UCSD-AML1 (cell line): ENCODE data around the gene PCDHA8.
"Not testable (repeated sequence)": the region's sequence is repeated elsewhere in the genome, so short reads cannot be mapped to it uniquely, and the experiment has no call there.

ENCODE experiments used
- DNase-seq: peaks from one replicate; lab custom pipeline; 2025; ENCODE audit not compliant: unreplicated experiment; lab: John Stamatoyannopoulos, UW

The PCDHA8 gene, protein sequence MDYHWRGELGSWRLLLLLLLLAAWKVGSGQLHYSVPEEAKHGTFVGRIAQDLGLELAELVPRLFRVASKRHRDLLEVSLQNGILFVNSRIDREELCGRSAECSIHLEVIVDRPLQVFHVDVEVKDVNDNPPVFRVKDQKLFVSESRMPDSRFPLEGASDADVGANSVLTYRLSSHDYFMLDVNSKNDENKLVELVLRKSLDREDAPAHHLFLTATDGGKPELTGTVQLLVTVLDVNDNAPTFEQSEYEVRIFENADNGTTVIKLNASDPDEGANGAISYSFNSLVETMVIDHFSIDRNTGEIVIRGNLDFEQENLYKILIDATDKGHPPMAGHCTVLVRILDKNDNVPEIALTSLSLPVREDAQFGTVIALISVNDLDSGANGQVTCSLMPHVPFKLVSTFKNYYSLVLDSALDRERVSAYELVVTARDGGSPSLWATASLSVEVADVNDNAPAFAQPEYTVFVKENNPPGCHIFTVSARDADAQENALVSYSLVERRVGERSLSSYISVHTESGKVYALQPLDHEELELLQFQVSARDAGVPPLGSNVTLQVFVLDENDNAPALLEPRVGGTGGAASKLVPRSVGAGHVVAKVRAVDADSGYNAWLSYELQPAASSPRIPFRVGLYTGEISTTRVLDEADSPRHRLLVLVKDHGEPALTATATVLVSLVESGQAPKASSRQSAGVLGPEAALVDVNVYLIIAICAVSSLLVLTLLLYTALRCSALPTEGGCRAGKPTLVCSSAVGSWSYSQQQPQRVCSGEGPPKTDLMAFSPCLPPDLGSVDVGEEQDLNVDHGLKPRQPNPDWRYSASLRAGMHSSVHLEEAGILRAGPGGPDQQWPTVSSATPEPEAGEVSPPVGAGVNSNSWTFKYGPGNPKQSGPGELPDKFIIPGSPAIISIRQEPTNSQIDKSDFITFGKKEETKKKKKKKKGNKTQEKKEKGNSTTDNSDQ

DNA sequence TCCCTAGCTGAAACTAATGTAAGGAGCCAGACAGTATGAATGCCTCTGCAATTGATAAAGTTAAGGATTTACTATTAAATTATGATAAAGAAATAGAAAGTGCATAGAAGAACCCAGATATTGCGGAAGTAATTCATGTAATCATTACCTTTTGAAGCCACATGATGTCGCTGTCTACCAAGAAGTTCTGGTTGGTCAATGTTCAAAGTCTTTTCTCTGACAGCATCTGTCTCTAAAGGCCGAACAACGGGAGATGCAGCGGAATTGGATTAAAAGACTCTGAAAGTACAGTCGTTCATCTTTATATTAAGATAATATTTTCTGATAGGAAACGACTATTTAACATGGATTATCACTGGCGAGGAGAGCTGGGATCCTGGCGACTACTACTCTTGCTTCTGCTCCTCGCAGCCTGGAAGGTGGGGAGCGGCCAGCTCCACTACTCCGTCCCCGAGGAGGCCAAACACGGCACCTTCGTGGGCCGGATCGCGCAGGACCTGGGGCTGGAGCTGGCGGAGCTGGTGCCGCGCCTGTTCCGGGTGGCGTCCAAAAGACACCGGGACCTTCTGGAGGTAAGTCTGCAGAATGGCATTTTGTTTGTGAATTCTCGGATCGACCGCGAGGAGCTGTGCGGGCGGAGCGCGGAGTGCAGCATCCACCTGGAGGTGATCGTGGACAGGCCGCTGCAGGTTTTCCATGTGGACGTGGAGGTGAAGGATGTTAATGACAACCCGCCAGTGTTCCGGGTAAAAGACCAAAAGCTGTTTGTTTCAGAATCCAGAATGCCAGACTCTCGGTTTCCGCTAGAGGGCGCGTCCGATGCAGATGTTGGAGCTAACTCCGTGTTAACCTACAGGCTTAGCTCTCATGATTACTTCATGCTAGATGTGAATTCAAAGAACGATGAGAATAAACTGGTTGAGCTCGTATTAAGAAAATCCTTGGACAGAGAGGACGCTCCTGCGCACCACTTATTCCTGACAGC is at the start of gene PCDHA8:
PCDHA8 (plus strand) TSS at position 210 of the 985 bp plus-strand sequence; CDS start at position 345, 135 bp downstream.
- DNase-seq: peak; percentile 38

DNA sequence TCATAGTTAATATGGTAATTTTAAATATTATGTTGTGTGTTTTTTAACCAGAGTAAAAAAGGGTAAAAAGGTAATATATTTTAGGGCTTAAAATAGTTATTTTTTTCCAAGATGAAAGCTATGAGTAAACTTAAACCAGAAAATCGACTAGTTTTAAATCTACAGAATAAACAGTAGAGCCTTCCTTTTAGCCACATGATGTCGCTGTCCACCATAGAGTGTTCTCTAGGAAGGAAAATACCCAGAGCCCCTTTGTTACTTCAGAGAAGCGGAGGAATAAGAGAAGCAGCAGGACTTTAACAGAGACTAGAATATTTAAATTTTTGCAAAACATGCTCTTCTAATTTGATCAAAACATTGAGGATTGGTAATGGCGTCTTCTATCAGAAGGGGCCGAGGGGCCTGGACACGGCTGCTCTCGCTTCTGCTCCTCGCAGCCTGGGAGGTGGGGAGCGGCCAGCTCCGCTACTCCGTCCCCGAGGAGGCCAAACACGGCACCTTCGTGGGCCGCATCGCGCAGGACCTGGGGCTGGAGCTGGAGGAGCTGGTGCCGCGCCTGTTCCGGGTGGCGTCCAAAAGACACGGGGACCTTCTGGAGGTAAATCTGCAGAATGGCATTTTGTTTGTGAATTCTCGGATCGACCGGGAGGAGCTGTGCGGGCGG is 46.3 kb upstream of the PCDHA8 start, which contains the start of gene PCDHA2:
PCDHA2 (plus strand) TSS at position 258 of the 664 bp plus-strand sequence.
- no peak for DNase-seq

DNA sequence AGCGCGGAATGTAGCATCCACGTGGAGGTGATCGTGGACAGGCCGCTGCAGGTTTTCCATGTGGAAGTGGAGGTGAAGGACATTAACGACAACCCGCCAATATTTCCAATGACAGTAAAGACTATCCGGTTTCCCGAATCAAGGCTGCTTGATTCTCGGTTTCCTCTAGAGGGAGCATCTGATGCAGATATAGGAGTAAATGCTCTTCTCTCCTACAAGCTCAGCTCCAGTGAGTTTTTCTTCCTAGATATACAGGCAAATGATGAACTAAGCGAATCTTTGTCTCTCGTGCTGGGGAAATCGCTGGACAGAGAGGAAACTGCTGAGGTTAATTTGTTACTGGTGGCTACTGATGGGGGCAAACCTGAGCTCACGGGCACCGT is 45.7 kb upstream of the PCDHA8 start:
- DNase-seq: no peak

DNA sequence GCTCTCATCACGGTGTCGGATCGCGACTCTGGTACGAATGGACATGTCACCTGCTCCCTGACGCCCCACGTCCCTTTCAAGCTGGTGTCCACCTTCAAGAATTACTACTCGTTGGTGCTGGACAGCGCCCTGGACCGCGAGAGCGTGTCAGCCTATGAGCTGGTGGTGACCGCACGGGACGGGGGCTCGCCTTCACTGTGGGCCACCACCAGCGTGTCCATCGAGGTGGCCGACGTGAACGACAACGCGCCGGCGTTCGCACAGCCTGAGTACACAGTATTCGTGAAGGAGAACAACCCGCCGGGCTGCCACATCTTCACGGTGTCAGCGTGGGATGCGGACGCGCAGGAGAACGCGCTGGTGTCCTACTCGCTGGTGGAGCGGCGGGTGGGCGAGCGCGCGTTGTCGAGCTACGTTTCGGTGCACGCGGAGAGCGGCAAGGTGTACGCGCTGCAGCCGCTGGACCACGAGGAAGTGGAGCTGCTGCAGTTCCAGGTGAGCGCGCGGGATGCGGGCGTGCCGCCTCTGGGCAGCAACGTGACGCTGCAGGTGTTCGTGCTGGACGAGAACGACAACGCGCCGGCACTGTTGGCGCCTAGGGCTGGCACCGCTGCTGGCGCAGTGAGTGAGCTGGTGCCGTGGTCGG is 44.8 kb upstream of the PCDHA8 start:
- not testable (repeated sequence) for DNase-seq

DNA sequence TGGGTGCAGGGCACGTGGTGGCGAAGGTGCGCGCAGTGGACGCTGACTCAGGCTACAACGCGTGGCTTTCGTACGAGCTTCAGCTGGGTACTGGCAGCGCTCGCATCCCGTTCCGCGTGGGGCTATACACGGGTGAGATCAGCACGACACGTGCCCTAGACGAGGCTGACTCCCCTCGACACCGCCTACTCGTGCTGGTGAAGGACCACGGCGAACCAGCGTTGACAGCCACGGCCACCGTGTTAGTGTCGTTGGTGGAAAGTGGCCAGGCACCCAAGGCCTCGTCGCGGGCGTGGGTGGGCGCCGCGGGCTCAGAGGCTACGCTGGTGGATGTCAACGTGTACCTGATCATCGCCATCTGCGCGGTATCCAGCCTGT is 44.3 kb upstream of the PCDHA8 start:
- no peak for DNase-seq

DNA sequence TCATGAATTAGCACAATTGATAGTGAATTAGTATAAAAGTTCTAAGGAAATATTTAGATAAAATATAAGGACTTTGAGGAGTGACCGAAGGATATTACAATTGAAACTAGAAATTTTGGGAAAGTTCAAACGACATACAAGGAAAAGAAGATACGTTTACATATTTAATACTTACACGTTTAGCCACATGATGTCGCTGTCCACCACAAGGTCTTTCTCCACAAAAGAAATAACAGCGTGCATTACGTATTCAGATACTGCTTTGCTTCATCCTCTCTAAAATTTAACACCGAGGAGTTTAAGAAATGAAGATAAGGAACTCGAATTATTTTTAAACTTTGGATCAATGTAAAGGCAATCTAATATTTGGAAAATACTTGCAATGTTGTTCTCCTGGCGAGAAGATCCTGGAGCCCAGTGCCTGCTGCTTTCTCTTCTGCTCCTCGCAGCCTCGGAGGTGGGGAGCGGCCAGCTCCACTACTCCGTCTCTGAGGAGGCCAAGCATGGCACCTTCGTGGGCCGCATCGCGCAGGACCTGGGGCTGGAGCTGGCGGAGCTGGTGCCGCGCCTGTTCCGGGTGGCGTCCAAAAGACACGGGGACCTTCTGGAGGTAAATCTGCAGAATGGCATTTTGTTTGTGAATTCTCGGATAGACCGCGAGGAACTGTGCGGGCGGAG is 40.0 kb upstream of the PCDHA8 start, which contains the start of gene PCDHA3:
PCDHA3 (plus strand) TSS at position 242 of the 678 bp plus-strand sequence.
- no peak for DNase-seq

DNA sequence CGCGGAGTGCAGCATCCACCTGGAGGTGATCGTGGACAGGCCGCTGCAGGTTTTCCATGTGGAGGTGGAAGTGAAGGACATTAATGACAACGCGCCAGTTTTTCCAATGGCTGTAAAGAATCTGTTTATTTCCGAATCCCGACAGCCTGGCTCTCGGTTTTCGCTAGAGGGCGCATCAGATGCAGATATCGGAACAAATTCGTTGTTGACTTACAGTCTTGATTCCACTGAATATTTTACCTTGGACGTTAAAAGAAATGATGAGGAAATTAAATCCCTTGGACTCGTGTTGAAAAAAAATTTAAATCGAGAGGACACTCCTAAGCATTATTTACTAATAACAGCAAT is 39.5 kb upstream of the PCDHA8 start:
- no peak for DNase-seq

DNA sequence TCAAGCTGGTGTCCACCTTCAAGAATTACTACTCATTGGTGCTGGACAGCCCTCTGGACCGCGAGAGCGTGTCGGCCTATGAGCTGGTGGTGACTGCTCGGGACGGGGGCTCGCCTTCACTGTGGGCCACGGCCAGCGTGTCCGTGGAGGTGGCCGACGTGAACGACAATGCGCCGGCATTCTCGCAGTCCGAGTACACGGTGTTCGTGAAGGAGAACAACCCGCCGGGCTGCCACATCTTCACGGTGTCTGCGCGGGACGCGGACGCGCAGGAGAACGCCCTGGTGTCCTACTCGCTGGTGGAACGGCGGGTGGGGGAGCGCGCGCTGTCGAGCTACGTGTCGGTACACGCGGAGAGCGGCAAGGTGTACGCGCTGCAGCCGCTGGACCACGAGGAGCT is 38.6 kb upstream of the PCDHA8 start:
- not testable (repeated sequence) for DNase-seq

DNA sequence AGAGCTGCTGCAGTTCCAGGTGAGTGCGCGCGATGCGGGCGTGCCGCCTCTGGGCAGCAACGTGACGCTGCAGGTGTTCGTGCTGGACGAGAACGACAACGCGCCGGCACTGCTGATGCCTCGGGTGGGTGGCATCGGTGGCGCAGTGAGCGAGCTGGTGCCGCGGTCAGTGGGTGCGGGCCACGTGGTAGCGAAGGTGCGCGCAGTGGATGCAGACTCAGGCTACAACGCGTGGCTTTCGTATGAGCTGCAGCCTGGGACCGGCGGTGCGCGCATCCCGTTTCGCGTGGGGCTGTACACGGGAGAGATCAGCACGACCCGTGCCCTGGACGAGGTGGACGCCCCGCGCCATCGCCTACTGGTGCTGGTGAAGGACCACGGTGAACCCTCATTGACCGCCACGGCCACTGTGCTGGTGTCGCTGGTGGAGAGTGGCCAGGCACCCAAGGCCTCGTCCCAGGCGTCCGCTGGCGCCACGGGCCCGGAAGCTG is 38.2 kb upstream of the PCDHA8 start:
- no peak for DNase-seq

DNA sequence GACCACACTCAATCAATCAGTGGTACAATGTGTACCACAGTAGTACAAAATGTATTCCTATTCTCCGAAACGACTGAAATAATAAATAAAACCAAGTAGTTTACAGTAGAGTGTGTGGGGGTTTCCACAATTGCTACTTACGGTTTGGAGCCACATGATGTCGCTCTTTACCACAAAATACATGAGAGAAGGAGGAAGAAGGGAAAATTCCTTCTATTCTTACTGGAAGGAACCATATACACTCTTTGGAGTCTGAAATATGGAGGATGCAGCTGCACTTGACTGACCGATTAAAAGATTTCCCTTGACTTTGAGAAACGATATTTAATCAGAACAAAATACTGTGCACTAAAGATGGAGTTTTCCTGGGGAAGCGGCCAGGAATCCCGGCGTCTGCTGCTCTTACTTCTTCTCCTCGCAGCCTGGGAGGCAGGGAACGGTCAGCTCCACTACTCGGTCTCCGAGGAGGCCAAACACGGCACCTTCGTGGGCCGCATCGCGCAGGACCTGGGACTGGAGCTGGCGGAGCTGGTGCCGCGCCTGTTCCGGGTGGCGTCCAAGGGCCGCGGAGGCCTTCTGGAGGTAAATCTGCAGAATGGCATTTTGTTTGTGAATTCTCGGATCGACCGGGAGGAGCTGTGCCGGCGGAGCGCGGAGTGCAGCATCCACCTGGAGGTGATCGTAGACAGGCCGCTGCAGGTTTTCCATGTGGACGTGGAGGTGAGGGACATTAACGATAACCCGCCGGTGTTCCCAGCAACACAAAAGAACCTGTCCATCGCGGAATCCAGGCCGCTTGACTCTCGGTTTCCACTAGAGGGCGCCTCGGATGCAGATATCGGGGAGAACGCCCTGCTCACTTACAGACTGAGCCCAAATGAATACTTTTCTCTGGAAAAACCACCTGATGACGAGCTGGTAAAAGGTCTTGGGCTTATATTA is 33.9 kb upstream of the PCDHA8 start, which contains the start of gene PCDHA4:
PCDHA4 (plus strand) TSS at position 235 of the 942 bp plus-strand sequence.
- no peak for DNase-seq

DNA sequence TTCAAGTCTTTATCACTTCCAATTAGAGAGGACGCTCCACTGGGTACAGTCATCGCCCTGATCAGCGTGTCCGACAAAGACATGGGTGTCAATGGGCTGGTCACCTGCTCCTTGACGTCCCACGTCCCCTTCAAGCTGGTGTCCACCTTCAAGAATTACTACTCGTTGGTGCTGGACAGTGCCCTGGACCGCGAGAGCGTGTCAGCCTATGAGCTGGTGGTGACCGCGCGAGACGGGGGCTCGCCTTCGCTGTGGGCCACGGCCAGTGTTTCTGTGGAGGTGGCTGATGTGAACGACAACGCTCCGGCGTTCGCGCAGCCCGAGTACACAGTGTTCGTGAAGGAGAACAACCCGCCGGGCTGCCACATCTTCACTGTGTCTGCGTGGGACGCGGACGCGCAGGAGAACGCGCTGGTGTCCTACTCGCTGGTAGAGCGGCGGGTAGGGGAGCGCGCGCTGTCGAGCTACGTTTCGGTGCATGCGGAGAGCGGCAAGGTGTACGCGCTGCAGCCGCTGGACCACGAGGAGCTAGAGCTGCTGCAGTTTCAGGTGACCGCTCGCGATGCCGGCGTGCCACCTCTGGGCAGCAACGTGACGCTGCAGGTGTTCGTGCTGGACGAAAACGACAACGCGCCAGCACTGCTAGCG is 32.6 kb upstream of the PCDHA8 start:
- DNase-seq: not testable (repeated sequence)

DNA sequence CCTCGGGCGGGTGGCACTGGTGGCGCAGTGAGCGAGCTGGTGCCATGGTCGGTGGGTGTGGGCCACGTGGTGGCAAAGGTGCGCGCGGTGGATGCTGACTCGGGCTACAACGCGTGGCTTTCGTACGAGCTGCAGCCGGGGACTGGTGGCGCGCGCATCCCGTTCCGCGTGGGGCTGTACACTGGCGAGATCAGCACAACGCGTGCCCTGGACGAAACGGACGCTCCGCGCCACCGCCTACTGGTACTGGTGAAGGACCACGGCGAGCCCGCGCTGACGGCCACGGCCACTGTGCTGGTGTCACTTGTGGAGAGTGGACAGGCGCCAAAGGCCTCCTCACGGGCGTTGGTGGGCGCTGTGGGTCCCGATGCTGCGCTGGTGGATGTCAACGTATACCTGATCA is 32.1 kb upstream of the PCDHA8 start:
- DNase-seq: no peak

DNA sequence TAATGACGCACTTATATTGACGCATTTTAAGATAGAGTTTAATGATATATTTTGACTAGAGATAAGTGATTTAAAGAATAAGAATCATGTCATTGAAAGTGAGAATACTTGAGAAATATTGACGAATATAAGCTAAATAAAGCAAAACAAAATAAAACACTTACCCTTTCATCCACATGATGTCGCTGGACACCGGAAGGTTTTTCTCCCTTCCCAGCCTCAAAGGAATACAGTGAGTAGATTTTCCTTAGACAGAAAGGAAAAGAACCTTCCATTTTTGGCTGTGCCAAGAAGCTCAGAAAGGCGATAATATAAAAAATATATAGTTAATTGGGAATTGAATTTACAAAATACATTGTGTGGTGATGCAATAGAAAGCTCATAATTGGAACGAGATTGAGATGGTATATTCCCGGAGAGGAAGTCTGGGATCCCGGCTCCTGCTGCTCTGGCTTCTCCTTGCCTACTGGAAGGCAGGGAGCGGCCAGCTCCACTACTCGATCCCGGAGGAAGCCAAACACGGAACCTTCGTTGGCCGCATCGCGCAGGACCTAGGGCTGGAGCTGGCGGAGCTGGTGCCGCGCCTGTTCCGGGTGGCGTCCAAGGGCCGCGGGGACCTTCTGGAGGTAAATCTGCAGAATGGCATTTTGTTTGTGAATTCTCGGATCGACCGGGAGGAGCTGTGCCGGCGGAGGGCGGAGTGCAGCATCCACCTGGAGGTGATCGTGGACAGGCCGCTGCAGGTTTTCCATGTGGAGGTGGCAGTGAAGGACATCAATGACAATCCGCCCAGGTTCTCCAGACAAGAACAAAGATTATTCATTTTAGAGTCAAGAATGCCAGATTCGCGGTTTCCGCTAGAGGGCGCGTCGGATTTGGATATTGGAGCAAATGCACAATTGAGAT is 19.4 kb upstream of the PCDHA8 start, which contains the start of gene PCDHA5:
PCDHA5 (plus strand) TSS at position 239 of the 906 bp plus-strand sequence.
- DNase-seq: no peak

DNA sequence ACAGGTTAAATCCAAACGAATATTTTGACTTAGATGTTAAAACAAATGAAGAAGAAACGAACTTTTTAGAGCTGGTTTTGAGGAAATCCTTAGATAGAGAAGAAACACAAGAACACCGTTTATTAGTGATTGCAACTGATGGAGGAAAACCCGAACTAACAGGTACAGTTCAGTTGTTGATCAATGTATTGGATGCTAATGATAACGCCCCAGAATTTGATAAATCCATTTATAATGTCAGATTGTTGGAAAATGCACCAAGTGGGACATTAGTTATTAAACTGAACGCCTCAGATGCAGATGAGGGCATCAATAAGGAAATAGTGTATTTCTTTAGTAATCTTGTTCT is 18.7 kb upstream of the PCDHA8 start:
- no peak for DNase-seq

DNA sequence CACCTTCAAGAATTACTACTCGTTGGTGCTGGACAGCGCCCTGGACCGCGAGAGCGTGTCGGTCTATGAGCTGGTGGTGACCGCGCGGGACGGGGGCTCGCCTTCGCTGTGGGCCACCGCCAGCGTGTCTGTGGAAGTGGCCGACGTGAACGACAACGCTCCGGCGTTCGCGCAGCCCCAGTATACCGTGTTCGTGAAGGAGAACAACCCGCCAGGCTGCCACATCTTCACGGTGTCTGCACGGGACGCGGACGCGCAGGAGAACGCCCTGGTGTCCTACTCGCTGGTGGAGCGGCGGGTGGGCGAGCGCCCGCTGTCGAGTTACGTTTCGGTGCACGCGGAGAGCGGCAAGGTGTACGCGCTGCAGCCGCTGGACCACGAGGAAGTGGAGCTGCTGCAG is 18.0 kb upstream of the PCDHA8 start:
- DNase-seq: not testable (repeated sequence)

DNA sequence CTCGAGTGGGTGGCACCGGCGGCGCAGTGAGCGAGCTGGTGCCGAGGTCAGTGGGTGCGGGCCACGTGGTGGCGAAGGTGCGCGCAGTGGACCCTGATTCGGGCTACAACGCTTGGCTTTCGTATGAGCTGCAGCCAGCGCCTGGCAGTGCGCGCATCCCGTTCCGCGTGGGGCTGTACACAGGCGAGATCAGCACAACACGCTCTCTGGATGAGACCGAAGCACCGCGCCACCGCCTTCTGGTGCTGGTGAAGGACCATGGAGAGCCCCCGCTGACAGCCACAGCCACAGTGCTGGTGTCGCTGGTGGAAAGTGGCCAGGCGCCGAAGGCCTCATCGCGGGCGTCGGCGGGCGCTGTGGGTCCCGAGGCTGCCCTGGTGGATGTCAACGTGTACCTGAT is 17.5 kb upstream of the PCDHA8 start:
- no peak for DNase-seq
